GM23338 (cell line): ENCODE data around the gene RPS29. TPM values are rescaled to one million over a fixed set of nuclear protein-coding genes. Genes with fewer than 3 reads are reported as not detected.

ENCODE experiments used
- ATAC-seq: fragments of 200-7000 bp; cut with Tn5 transposase; 3 replicates; pipeline ENCODE4 v1.9.1; 2020
- DNase-seq: peaks from one replicate; pipeline ENCODE4 v3.0.0-alpha.2; 2015; ENCODE audit warnings: low spot score
- H2AFZ ChIP-seq: fragments of 200-600 bp; sonication (generic); 2 replicates; pipeline ENCODE4 v1.8.0; 2016; ENCODE audit warnings: antibody characterized with exemption, mild to moderate bottlenecking, moderate library complexity
- H3F3A ChIP-seq: fragments of 200-600 bp; sonication (generic); replicated peaks from 2 replicates; pipeline ENCODE4 v1.8.0; 2017; ENCODE audit warnings: antibody characterized with exemption, mixed run types, low read depth
- H3K27ac ChIP-seq: fragments of 200-600 bp; sonication (generic); 2 replicates; pipeline ENCODE4 v1.6.1; 2016; ENCODE audit warnings: low read depth
- H3K27me3 ChIP-seq: fragments of 200-600 bp; sonication (generic); 2 replicates; pipeline ENCODE4 v1.8.0; 2016; ENCODE audit warnings: mild to moderate bottlenecking, mixed run types, moderate library complexity; ENCODE audit not compliant: insufficient read depth
- H3K36me3 ChIP-seq: fragments of 200-600 bp; sonication (generic); 2 replicates; pipeline ENCODE4 v1.8.0; 2016; ENCODE audit warnings: mild to moderate bottlenecking; ENCODE audit not compliant: insufficient read depth
- H3K4me1 ChIP-seq: fragments of 200-600 bp; sonication (generic); 2 replicates; pipeline ENCODE4 v1.8.0; 2016; ENCODE audit warnings: mild to moderate bottlenecking, moderate library complexity; ENCODE audit not compliant: insufficient read depth
- H3K4me2 ChIP-seq: fragments of 200-600 bp; sonication (generic); 2 replicates; pipeline ENCODE4 v1.7.1; 2017; ENCODE audit warnings: mixed run types
- H3K4me3 ChIP-seq: fragments of 200-600 bp; sonication (generic); 2 replicates; pipeline ENCODE4 v1.6.1; 2016; ENCODE audit warnings: mixed run types
- H3K79me2 ChIP-seq: fragments of 200-600 bp; sonication (generic); replicated peaks from 2 replicates; pipeline ENCODE4 v1.8.0; 2017; ENCODE audit warnings: mild to moderate bottlenecking; ENCODE audit not compliant: insufficient read depth
- H3K9me2 ChIP-seq: fragments of 200-600 bp; sonication (generic); 2 replicates; pipeline ENCODE4 v1.8.0; 2017; ENCODE audit not compliant: insufficient read depth
- H4K20me1 ChIP-seq: fragments of 200-600 bp; sonication (generic); replicated peaks from 2 replicates; pipeline ENCODE4 v1.8.0; 2017; ENCODE audit warnings: mild to moderate bottlenecking; ENCODE audit not compliant: insufficient read depth
- H3K27ac Mint-ChIP-seq: 2 replicates; pipeline ENCODE4 v1.8.0; 2020; ENCODE audit warnings: inconsistent platforms, mild to moderate bottlenecking, moderate library complexity, mixed read lengths
- H3K27me3 Mint-ChIP-seq: 3 replicates; pipeline ENCODE4 v1.8.0; 2022; ENCODE audit warnings: low read depth, mild to moderate bottlenecking, moderate library complexity, mixed read lengths, inconsistent platforms; ENCODE audit not compliant: insufficient read depth, poor library complexity
- H3K36me3 Mint-ChIP-seq: 3 replicates; pipeline ENCODE4 v1.8.0; 2021; ENCODE audit warnings: low read depth, mild to moderate bottlenecking, inconsistent platforms, moderate library complexity, mixed read lengths
- H3K4me1 Mint-ChIP-seq: 3 replicates; pipeline ENCODE4 v1.8.0; 2020; ENCODE audit warnings: mild to moderate bottlenecking, inconsistent platforms, mixed read lengths
- H3K4me3 Mint-ChIP-seq: 3 replicates; pipeline ENCODE4 v1.8.0; 2021; ENCODE audit warnings: moderate library complexity, mild to moderate bottlenecking, inconsistent platforms, mixed read lengths
- H3K9me3 Mint-ChIP-seq: 3 replicates; pipeline ENCODE4 v1.8.0; 2020; ENCODE audit warnings: moderate library complexity, mild to moderate bottlenecking, inconsistent platforms, mixed read lengths
- CREB1 ChIP-seq: fragments of 250-450 bp; sonication (Bioruptor Pico); IDR thresholded peaks from 2 replicates; pipeline ENCODE4 v1.5.0; 2020; ENCODE audit warnings: low read depth, mild to moderate bottlenecking, moderate library complexity
- CTCF ChIP-seq, 2 experiments: fragments of 200-600 bp in 1 of 2; sonication (generic) in 1 of 2; conservative IDR thresholded peaks; 2 replicates each; pipeline versions ENCODE4 v1.5.1 to v1.6.1; 2016 to 2017; ENCODE audit warnings: antibody characterized with exemption in 2 of 2, low read depth in 2 of 2, mild to moderate bottlenecking in 2 of 2, moderate library complexity in 1 of 2
- EZH2 ChIP-seq: fragments of 200-600 bp; sonication (generic); IDR thresholded peaks from one replicate; pipeline ENCODE4 v1.8.0; 2017; ENCODE audit warnings: antibody characterized with exemption, mild to moderate bottlenecking, low read depth; ENCODE audit not compliant: unreplicated experiment
- EZH2phosphoT487 ChIP-seq: fragments of 200-600 bp; sonication (generic); IDR thresholded peaks from one replicate; pipeline ENCODE4 v1.8.1; 2018; ENCODE audit warnings: antibody characterized with exemption; ENCODE audit not compliant: unreplicated experiment
- JUNB ChIP-seq: IDR thresholded peaks from one replicate; pipeline ENCODE4 v1.6.1; 2016; ENCODE audit warnings: antibody characterized with exemption; ENCODE audit not compliant: unreplicated experiment
- NANOG ChIP-seq: IDR thresholded peaks from 2 replicates; pipeline ENCODE4 v1.6.1; 2016; ENCODE audit warnings: antibody characterized with exemption, borderline replicate concordance
- POLR2AphosphoS5 ChIP-seq: IDR thresholded peaks from 2 replicates; pipeline ENCODE4 v1.6.1; 2016; ENCODE audit warnings: antibody characterized with exemption, low read depth
- STAT1 ChIP-seq: IDR thresholded peaks from one replicate; pipeline ENCODE4 v1.6.1; 2016; ENCODE audit warnings: antibody characterized with exemption; ENCODE audit not compliant: unreplicated experiment
- ZNF114 ChIP-seq: fragments of 250-450 bp; sonication (Bioruptor Pico); IDR thresholded peaks from 2 replicates; pipeline ENCODE4 v1.5.0; 2020; ENCODE audit warnings: mild to moderate bottlenecking, moderate library complexity
- ZNF331 ChIP-seq: fragments of 250-450 bp; sonication (Bioruptor Pico); IDR thresholded peaks from 2 replicates; pipeline ENCODE4 v1.5.0; 2020; ENCODE audit warnings: low read depth, mild to moderate bottlenecking, moderate library complexity
- ZNF462 ChIP-seq: fragments of 250-450 bp; sonication (Bioruptor Pico); IDR thresholded peaks from 2 replicates; pipeline ENCODE4 v1.5.0; 2020; ENCODE audit warnings: mild to moderate bottlenecking, moderate library complexity
- polyA plus RNA-seq: library from polyadenylated mRNA; unstranded; fragments of >200 nt; fragmentation: Nextera tagmentation; extraction: Ambion mirVana; gene quantifications from 2 replicates; pipeline ENCODE4 v1.2.1, GENCODE V29; 2016
- total RNA-seq: library from RNA; depleted of rRNA; stranded (reverse); fragments of >200 nt; shearing (Covaris generic); gene quantifications from 2 replicates; pipeline ENCODE4 v1.2.3, GENCODE V29; 2014
- TF ChIP-seq, protein P1 (sequence below): IDR thresholded peaks from 2 replicates; pipeline ENCODE4 v1.6.1; 2016; ENCODE audit warnings: antibody characterized with exemption
- TF ChIP-seq, protein P2 (sequence below): IDR thresholded peaks from one replicate; pipeline ENCODE4 v1.6.1; 2018; ENCODE audit warnings: antibody characterized with exemption; ENCODE audit not compliant: unreplicated experiment

RPS29 gene
- total and polyA plus RNA-seq, 2 experiments from 2014 or later: 2,560 to 3,734 TPM

DNA sequence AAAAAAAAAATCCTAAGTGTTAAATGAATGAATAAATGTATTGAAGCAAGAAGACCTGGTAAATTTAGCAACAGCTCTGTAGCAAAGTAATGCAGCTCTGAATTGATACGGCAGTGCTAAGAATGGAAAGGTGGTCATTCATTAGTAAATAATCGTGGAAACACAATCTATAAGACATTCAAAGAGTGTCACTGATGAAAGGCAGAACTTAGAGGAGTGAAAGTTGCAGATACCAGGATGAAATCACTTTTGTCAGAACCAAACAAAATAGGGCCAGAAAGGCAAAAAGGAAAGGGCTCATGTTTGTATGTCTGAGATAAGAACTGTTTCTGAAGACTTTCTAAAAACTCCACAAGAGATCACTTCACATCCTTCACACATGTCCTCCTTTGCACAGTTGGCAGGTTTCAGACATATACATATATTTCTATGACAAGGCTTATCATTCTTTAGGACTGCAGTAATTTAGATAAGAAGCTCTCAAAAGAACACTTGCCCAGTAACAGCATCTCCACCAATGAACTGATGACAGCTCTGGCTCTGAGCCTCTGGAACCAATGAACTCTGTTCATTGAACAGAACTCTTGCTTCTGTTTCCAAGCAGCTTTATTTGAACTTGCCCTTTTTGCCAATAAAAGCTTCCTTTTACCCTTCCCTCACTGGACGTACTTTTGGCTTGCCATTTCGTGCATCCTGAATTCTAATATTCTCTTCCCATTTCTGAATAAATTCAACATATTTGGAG is 8.3 kb upstream of the RPS29 start:
- DNase-seq: no peak
- peaks cover 13% of the 10 kb centered on the region; the same call in 1 of the 2 replicates for H3K79me2 ChIP-seq
- Mint-ChIP-seq H3K27ac (no peak overlapping the region), H3K36me3 (no peaks in the 10 kb centered on the region; the same call in 2 of the 3 replicates), H3K4me3 (no peak overlapping the region; the same call in 2 of the 3 replicates), H3K9me3 (no peaks in the 10 kb centered on the region), H3K4me1 (no peaks in the 10 kb centered on the region; the same call in 2 of the 3 replicates), H3K27me3 (peaks cover 18% of the 10 kb centered on the region)
- no peaks in the 10 kb centered on the region for H3K9me2 ChIP-seq
- TF ChIP-seq JUNB: no peak
- no peak for TF ChIP-seq STAT1
- TF ChIP-seq POLR2AphosphoS5: no peak
- no peak for TF ChIP-seq CREB1 (CRISPR knock-in tag)
- TF ChIP-seq ZNF331 (CRISPR knock-in tag): no peak
- TF ChIP-seq EZH2phosphoT487: no peak
- TF ChIP-seq NANOG: no peak
- no peak for TF ChIP-seq ZNF114 (CRISPR knock-in tag)
- TF ChIP-seq CTCF (conservative IDR thresholded peaks at IDR 0.05; ENCODE audit: low read depth in 2 of 2): no peak
- TF ChIP-seq, protein P1, sequence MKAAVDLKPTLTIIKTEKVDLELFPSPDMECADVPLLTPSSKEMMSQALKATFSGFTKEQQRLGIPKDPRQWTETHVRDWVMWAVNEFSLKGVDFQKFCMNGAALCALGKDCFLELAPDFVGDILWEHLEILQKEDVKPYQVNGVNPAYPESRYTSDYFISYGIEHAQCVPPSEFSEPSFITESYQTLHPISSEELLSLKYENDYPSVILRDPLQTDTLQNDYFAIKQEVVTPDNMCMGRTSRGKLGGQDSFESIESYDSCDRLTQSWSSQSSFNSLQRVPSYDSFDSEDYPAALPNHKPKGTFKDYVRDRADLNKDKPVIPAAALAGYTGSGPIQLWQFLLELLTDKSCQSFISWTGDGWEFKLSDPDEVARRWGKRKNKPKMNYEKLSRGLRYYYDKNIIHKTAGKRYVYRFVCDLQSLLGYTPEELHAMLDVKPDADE: no peak
- no peak for TF ChIP-seq EZH2
- TF ChIP-seq ZNF462: no peak
- TF ChIP-seq, protein P2, sequence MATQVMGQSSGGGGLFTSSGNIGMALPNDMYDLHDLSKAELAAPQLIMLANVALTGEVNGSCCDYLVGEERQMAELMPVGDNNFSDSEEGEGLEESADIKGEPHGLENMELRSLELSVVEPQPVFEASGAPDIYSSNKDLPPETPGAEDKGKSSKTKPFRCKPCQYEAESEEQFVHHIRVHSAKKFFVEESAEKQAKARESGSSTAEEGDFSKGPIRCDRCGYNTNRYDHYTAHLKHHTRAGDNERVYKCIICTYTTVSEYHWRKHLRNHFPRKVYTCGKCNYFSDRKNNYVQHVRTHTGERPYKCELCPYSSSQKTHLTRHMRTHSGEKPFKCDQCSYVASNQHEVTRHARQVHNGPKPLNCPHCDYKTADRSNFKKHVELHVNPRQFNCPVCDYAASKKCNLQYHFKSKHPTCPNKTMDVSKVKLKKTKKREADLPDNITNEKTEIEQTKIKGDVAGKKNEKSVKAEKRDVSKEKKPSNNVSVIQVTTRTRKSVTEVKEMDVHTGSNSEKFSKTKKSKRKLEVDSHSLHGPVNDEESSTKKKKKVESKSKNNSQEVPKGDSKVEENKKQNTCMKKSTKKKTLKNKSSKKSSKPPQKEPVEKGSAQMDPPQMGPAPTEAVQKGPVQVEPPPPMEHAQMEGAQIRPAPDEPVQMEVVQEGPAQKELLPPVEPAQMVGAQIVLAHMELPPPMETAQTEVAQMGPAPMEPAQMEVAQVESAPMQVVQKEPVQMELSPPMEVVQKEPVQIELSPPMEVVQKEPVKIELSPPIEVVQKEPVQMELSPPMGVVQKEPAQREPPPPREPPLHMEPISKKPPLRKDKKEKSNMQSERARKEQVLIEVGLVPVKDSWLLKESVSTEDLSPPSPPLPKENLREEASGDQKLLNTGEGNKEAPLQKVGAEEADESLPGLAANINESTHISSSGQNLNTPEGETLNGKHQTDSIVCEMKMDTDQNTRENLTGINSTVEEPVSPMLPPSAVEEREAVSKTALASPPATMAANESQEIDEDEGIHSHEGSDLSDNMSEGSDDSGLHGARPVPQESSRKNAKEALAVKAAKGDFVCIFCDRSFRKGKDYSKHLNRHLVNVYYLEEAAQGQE: no peak
- ATAC-seq: no peak
- no peaks in the 10 kb centered on the region for H3K27me3 ChIP-seq
- no peak overlapping the region for H3K4me2 ChIP-seq
- no peaks in the 10 kb centered on the region for H3K36me3 ChIP-seq
- H3K4me3 ChIP-seq: no peak overlapping the region
- no peak overlapping the region for H3K27ac ChIP-seq
- no peaks in the 10 kb centered on the region for H4K20me1 ChIP-seq
- no peaks in the 10 kb centered on the region for H3K4me1 ChIP-seq
- peaks cover 8% of the 10 kb centered on the region for H3F3A ChIP-seq
- H2AFZ ChIP-seq: no peak overlapping the region
